ENCODE measurements around the gene ECHDC3.

ECHDC3 gene

GRCh38 chr10:11742009-11742778 is at the start of gene ECHDC3:
TSS of gene ECHDC3 (plus strand) at chr10:11742382. CDS start at chr10:11742577, 195 bp downstream.
- peak; percentile 95 for DNase-seq (ENCODE audit: low spot score)
- no peak for TF ChIP-seq CTCF (IDR thresholded peaks at IDR 0.05; ENCODE audit: extremely low read depth, insufficient read depth, missing control alignments)
- in situ Hi-C loops (cut with MboI; ENCODE audit: low pct_unique_long_range_greater_than_20kb, low sequenced_read_pairs, unreplicated experiment): no loop called here

DNA sequence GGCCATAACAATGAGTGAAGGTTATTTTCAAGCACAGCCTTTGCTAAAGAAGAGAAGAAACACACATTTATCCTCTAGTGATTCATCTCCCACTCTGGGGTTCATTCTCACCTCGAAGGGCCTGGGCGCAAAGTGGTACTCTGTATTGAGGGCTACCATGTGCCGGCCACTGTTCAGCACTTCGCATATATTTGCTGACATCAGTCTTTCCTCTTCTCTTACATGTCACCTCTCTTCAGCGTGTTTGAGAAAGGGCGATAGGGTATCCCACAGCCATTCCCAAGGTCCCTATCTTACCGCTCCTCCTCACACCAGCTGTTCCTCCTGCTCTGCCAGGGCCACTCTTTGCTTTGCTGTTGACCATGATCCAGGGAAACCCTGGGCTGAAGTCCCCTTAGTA is 48.8 kb upstream of the ECHDC3 start:
- DNase-seq (ENCODE audit: low spot score): no peak
- in situ Hi-C loops (cut with MboI; ENCODE audit: low pct_unique_long_range_greater_than_20kb, low sequenced_read_pairs, unreplicated experiment): no loop called here
- TF ChIP-seq CTCF (IDR thresholded peaks at IDR 0.05; ENCODE audit: extremely low read depth, insufficient read depth, missing control alignments): no peak

- TF ChIP-seq CTCF (IDR thresholded peaks at IDR 0.05; ENCODE audit: extremely low read depth, insufficient read depth, missing control alignments): no peak
- in situ Hi-C loops (cut with MboI; ENCODE audit: low pct_unique_long_range_greater_than_20kb, low sequenced_read_pairs, unreplicated experiment): no loop called here
- DNase-seq (ENCODE audit: low spot score): no peak
Observed at GRCh38 chr10:11695779-11696178, 46.4 kb upstream of the ECHDC3 start.

- in situ Hi-C loops (cut with MboI; ENCODE audit: low pct_unique_long_range_greater_than_20kb, low sequenced_read_pairs, unreplicated experiment): no loop called here
- no peak for DNase-seq (ENCODE audit: low spot score)
- TF ChIP-seq CTCF (IDR thresholded peaks at IDR 0.05; ENCODE audit: extremely low read depth, insufficient read depth, missing control alignments): peak; percentile 56
Observed at GRCh38 chr10:11697718-11698527, 44.3 kb upstream of the ECHDC3 start.

DNA sequence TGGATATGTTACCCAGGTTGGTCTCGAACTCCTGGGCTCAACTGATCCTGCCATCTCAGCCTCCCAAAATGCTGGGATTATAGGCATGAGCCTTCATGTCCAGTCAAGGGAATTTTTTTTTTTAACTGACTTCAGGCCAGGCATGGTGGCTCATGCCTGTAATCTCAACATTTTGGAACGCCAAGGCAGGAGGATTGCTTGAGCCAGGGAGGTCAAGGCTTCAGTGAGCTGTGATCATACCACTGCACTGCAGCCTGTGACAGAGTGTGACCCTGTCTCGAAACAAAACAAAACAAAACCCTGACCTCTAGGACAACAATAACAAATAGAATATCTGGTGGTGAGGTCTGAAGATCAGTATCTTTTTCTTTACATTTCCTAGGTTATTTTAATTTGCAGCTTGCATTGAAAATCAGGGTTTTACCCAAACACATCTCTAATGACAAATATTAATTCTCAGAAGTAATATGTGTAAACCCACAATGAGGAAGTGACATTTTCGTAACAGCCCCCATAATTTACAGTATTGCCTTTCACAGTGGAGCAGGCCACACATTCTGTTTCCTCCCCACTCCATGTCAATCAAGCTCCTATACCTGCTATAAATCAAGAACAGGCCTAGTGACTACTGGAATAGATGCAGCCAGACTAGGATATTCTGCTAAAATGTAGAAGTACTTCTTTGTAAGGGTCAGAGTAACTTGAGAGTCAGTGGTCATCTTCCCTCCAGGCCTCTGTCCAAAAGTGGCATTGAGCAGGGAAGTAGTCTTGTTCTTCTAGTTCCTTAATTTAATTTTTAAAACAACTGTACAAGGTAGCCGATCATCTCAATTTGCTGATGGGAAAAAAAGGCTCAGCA is 43.3 kb upstream of the ECHDC3 start:
- TF ChIP-seq CTCF (IDR thresholded peaks at IDR 0.05; ENCODE audit: extremely low read depth, insufficient read depth, missing control alignments): no peak
- in situ Hi-C loops (cut with MboI; ENCODE audit: low pct_unique_long_range_greater_than_20kb, low sequenced_read_pairs, unreplicated experiment): no loop called here
- peak; percentile 70 for DNase-seq (ENCODE audit: low spot score)

- no peak for DNase-seq (ENCODE audit: low spot score)
- TF ChIP-seq CTCF (IDR thresholded peaks at IDR 0.05; ENCODE audit: extremely low read depth, insufficient read depth, missing control alignments): no peak
- in situ Hi-C loops (cut with MboI; ENCODE audit: low pct_unique_long_range_greater_than_20kb, low sequenced_read_pairs, unreplicated experiment): no loop called here
Observed at GRCh38 chr10:11699550-11700097, 42.6 kb upstream of the ECHDC3 start.

Data from GM13977 (cell line).